Endodermal cell (in vitro differentiated cells): Measurements from ENCODE around the gene CEP128. TPM values are rescaled to one million over a fixed set of nuclear protein-coding genes. Genes with fewer than 3 reads are reported as not detected.

Source experiments
- DNase-seq: peaks from one replicate; pipeline ENCODE4 v3.0.0-alpha.2; 2017
- H3K27ac ChIP-seq: 2 replicates; pipeline ENCODE4 v1.5.1; 2013; ENCODE audit warnings: mild to moderate bottlenecking, low read depth, low read length, moderate library complexity
- H3K27me3 ChIP-seq: 2 replicates; pipeline ENCODE4 v1.6.1; 2013; ENCODE audit warnings: mild to moderate bottlenecking, low read length, moderate library complexity; ENCODE audit not compliant: insufficient read depth, control insufficient read depth, poor library complexity, severe bottlenecking
- H3K36me3 ChIP-seq: 2 replicates; pipeline ENCODE4 v1.7.0; 2013; ENCODE audit warnings: mild to moderate bottlenecking, low read length, moderate library complexity; ENCODE audit not compliant: control insufficient read depth, insufficient read depth
- H3K4me1 ChIP-seq: one replicate; pipeline ENCODE4 v1.7.0; 2013; ENCODE audit warnings: low read length; ENCODE audit not compliant: control insufficient read depth, insufficient read depth
- H3K4me3 ChIP-seq: 2 replicates; pipeline ENCODE4 v1.5.1; 2013; ENCODE audit warnings: mild to moderate bottlenecking, low read length, moderate library complexity
- H3K9ac ChIP-seq: 2 replicates; pipeline ENCODE4 v1.6.1; 2013; ENCODE audit warnings: mild to moderate bottlenecking, low read length, moderate library complexity; ENCODE audit not compliant: poor library complexity, severe bottlenecking; ENCODE audit errors: extremely low read depth
- H3K9me3 ChIP-seq: 2 replicates; pipeline ENCODE4 v1.6.1; 2013; ENCODE audit warnings: mild to moderate bottlenecking, low read length, moderate library complexity; ENCODE audit not compliant: control insufficient read depth
- H3K27ac Mint-ChIP-seq: 2 replicates; pipeline ENCODE4 v1.8.0; 2020; ENCODE audit warnings: mixed read lengths
- H3K27me3 Mint-ChIP-seq: 2 replicates; pipeline ENCODE4 v1.8.0; 2021; ENCODE audit warnings: mild to moderate bottlenecking, mixed read lengths; ENCODE audit not compliant: insufficient read depth
- H3K36me3 Mint-ChIP-seq: 2 replicates; pipeline ENCODE4 v1.8.0; 2020; ENCODE audit warnings: low read depth, mixed read lengths
- H3K4me1 Mint-ChIP-seq: 2 replicates; pipeline ENCODE4 v1.8.0; 2020; ENCODE audit warnings: mixed read lengths
- H3K4me3 Mint-ChIP-seq: 2 replicates; pipeline ENCODE4 v1.8.0; 2020; ENCODE audit warnings: mild to moderate bottlenecking, moderate library complexity, mixed read lengths
- H3K9me3 Mint-ChIP-seq: 2 replicates; pipeline ENCODE4 v1.8.0; 2020; ENCODE audit warnings: mild to moderate bottlenecking, mixed read lengths
- CTCF ChIP-seq: fragments of 200-600 bp; sonication (generic); conservative IDR thresholded peaks from 2 replicates; pipeline ENCODE4 v1.5.0; 2021; ENCODE audit warnings: antibody characterized with exemption, mild to moderate bottlenecking
- WGBS, 2 experiments: methylation state at CpG; one replicate each; pipeline versions ENCODE4 v1.1.5 to v1.1.7; 2013; ENCODE audit warnings: missing lambda C conversion rate in 2 of 2, mixed read lengths in 1 of 2; ENCODE audit not compliant: insufficient coverage in 1 of 2, insufficient read length in 1 of 2; 5-methylcytosine and 5-hydroxymethylcytosine counted together
- long read RNA-seq, 4 experiments: library from polyadenylated mRNA in 2 of 4; library from RNA in 1 of 4; library from capped mRNA in 1 of 4; stranded (forward) in 3 of 4; unstranded in 1 of 4; transcript quantifications; one replicate each; pipeline ENCODE4 v2.0.0, GENCODE V29; 2020 to 2021; ENCODE audit warnings: inconsistent platforms in 1 of 4
- polyA plus RNA-seq, 2 experiments: library from polyadenylated mRNA; stranded (reverse); fragments of 50-300 nt; gene quantifications; one replicate each; pipeline ENCODE4 v1.2.3, GENCODE V29; 2013
- total RNA-seq, 2 donors: library from RNA; stranded (reverse); fragmentation: NEBNext Ultra II Directional in 1 of 2; extraction: Animal tissue kit (Norgen Biotek cat#: 25700) in 1 of 2; gene quantifications; 2 replicates in 1 of 2; 3 replicates in 1 of 2; pipeline ENCODE4 v1.2.1, GENCODE V29; 2021

Gene CEP128
- 10 to 100 TPM; 21.6 to 29.0 TPM for total RNA-seq
- polyA plus RNA-seq (2013, experiment 1 of 2): 8.2 TPM
- 9.9 TPM for polyA plus RNA-seq (2013, experiment 2 of 2)
- long read RNA-seq, experiment 1, partial matches to known transcripts: 3 of 5 reads
- long read RNA-seq, experiment 1, other reads (novel, unspliced or antisense): 2 of 5 reads
- long read RNA-seq, experiment 2, full-length matches to known transcripts: 6 of 17 reads
- long read RNA-seq, experiment 2, partial matches to known transcripts: 5 of 17 reads
- long read RNA-seq, experiment 2, other reads (novel, unspliced or antisense): 6 of 17 reads
- long read RNA-seq, experiment 3, full-length matches to known transcripts: 8 of 34 reads
- long read RNA-seq, experiment 3, partial matches to known transcripts: 18 of 34 reads
- long read RNA-seq, experiment 3, other reads (novel, unspliced or antisense): 8 of 34 reads
- long read RNA-seq, experiment 4, partial matches to known transcripts: 6 of 9 reads
- long read RNA-seq, experiment 4, other reads (novel, unspliced or antisense): 3 of 9 reads

- peak within 1 kb of the TSS; percentile 38 for H3K9ac ChIP-seq
- no peaks in the 10 kb centered on the region for H3K36me3 ChIP-seq
- H3K4me3 ChIP-seq: peak within 1 kb of the TSS; percentile 90
- Mint-ChIP-seq H3K4me3 (peak within 1 kb of the TSS; percentile 88), H3K27ac (peak within 1 kb of the TSS; percentile 91), H3K9me3 (no peaks in the 10 kb centered on the region), H3K27me3 (peaks cover 3% of the 10 kb centered on the region), H3K36me3 (no peaks in the 10 kb centered on the region), H3K4me1 (peaks cover 5% of the 10 kb centered on the region)
- H3K4me1 ChIP-seq: no peaks in the 10 kb centered on the region
- H3K27ac ChIP-seq: no peak within 1 kb of the TSS
- no peak for TF ChIP-seq CTCF
- peaks cover 8% of the 10 kb centered on the region for H3K27me3 ChIP-seq
- H3K9me3 ChIP-seq: no peaks in the 10 kb centered on the region
- 0 to 3% methylated on average over 16 to 39 of the region's 40 CpGs for WGBS, 2 experiments
- DNase-seq: peak; percentile 99
Measured at GRCh38 chr14:80941241-80942185, at the start of gene CEP128. TSS of gene CEP128 (minus strand) at chr14:80941738.

- peaks cover 4% of the 10 kb centered on the region for H3K4me1 ChIP-seq
- no peaks in the 10 kb centered on the region for H3K27me3 ChIP-seq
- no peak for TF ChIP-seq CTCF
- no peaks in the 10 kb centered on the region for H3K9me3 ChIP-seq
- no peak overlapping the region for H3K4me3 ChIP-seq
- H3K9ac ChIP-seq: no peak overlapping the region
- Mint-ChIP-seq H3K9me3 (no peaks in the 10 kb centered on the region), H3K4me1 (peaks cover 4% of the 10 kb centered on the region), H3K36me3 (no peaks in the 10 kb centered on the region), H3K27ac (no peak overlapping the region), H3K27me3 (no peaks in the 10 kb centered on the region), H3K4me3 (no peak overlapping the region)
- H3K27ac ChIP-seq: no peak overlapping the region
- no peak for DNase-seq
- WGBS, 2 experiments: 82% methylated on average over 6 of the region's 6 CpGs
- no peaks in the 10 kb centered on the region for H3K36me3 ChIP-seq
Measured at GRCh38 chr14:80988735-80989429, 47.3 kb upstream of the CEP128 start.

GRCh38 chr14:80988192-80988591 lies 46.7 kb upstream of the CEP128 start:
- H3K27me3 ChIP-seq: no peaks in the 10 kb centered on the region
- H3K4me3 ChIP-seq: no peak overlapping the region
- Mint-ChIP-seq H3K27me3 (peaks cover 2% of the 10 kb centered on the region), H3K4me1 (peaks cover 4% of the 10 kb centered on the region), H3K9me3 (no peaks in the 10 kb centered on the region), H3K4me3 (no peak overlapping the region), H3K36me3 (no peaks in the 10 kb centered on the region), H3K27ac (no peak overlapping the region)
- TF ChIP-seq CTCF: no peak
- DNase-seq: no peak
- H3K9ac ChIP-seq: no peak overlapping the region
- WGBS, 2 experiments: 77% methylated on average over 1 of the region's 1 CpG; no CpG with 5 or more reads in 1 of the 2 experiments
- H3K27ac ChIP-seq: no peak overlapping the region
- no peaks in the 10 kb centered on the region for H3K36me3 ChIP-seq
- peaks cover 4% of the 10 kb centered on the region for H3K4me1 ChIP-seq
- H3K9me3 ChIP-seq: no peaks in the 10 kb centered on the region
